Fibroblast of the aortic adventitia (primary cell): ENCODE results near the gene MYOM3. TPM values are rescaled to one million over a fixed set of nuclear protein-coding genes. Genes with fewer than 3 reads are reported as not detected.

ENCODE experiments used
- DNase-seq: peaks from one replicate; pipeline ENCODE4 v3.0.0-alpha.2; 2010; ENCODE audit warnings: low read depth
- H3K4me3 ChIP-seq: 2 replicates; pipeline ENCODE4 v1.5.1; 2011; ENCODE audit warnings: low read depth, mild to moderate bottlenecking, control low read depth, low read length, moderate library complexity
- CTCF ChIP-seq: IDR thresholded peaks from 2 replicates; pipeline ENCODE4 v1.5.1; 2011; ENCODE audit warnings: mild to moderate bottlenecking, low read length, control low read depth, inconsistent platforms; ENCODE audit not compliant: insufficient read depth
- total RNA-seq: library from RNA; depleted of rRNA; stranded (reverse); fragments of >200 nt; gene quantifications from 2 replicates; pipeline ENCODE4 v1.2.3, GENCODE V29; 2012; ENCODE audit warnings: low replicate concordance

MYOM3 gene
- total RNA-seq, 1 donor: under 0.01 TPM

GRCh38 chr1:24117722-24118409 is 5.9 kb upstream of the MYOM3 start:
- H3K4me3 ChIP-seq: no peak overlapping the region
- no peak for TF ChIP-seq CTCF
- peak; percentile 64 for DNase-seq

- no peak for DNase-seq
- TF ChIP-seq CTCF: no peak
- no peak overlapping the region for H3K4me3 ChIP-seq
Observed at GRCh38 chr1:24117132-24117531, 5.2 kb upstream of the MYOM3 start.

GRCh38 chr1:24114753-24115152 is 2.8 kb upstream of the MYOM3 start:
- H3K4me3 ChIP-seq: no peak overlapping the region
- TF ChIP-seq CTCF: no peak
- no peak for DNase-seq

- DNase-seq: no peak
- no peak overlapping the region for H3K4me3 ChIP-seq
- no peak for TF ChIP-seq CTCF
Observed at GRCh38 chr1:24113641-24114033, 1.7 kb upstream of the MYOM3 start.

- no peak for TF ChIP-seq CTCF
- no peak overlapping the region for H3K4me3 ChIP-seq
- DNase-seq: peak; percentile 49
Observed at GRCh38 chr1:24111262-24111995, 506 bp downstream of the MYOM3 start.

GRCh38 chr1:24110642-24111261 is 1.2 kb downstream of the MYOM3 start:
- DNase-seq: no peak
- no peak for TF ChIP-seq CTCF
- no peak overlapping the region for H3K4me3 ChIP-seq
